ENCODE results near the gene TBK1.
A peak's percentile ranks its signal among the peaks of the same experiment; 100 is the strongest.

TBK1 gene

DNA sequence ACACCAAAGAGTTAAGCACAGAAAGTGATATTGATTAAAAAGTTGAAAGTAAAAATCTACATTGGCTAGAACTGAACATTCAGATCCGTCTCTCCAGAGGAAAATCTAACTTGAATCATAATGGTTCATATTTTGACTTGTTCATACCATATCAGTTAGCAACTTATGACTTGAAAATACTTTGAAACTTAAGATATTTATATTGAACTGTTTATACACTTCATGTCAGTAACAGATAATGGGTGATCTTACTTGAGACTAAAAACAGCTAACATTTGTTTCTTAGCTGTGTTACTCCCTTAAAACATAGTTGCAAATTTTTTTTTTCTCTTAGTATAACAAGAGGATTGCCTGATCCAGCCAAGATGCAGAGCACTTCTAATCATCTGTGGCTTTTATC is 3.6 kb downstream of the TBK1 start:
- peaks cover 29% of the 10 kb centered on the region for H3K4me1 ChIP-seq (ENCODE audit: control insufficient read depth, insufficient read depth, low read length)
- peaks cover 20% of the 10 kb centered on the region for H3K36me3 ChIP-seq (ENCODE audit: insufficient read depth, low read length)
- no peak overlapping the region for H3K4me2 ChIP-seq (ENCODE audit: low read length)
- H3K27me3 ChIP-seq (ENCODE audit: control insufficient read depth, insufficient read depth, low read length), result no peaks in the 10 kb centered on the region
- H3K9me3 ChIP-seq (replicated peaks; ENCODE audit: low read length), result no peaks in the 10 kb centered on the region
- H3K4me3 ChIP-seq (ENCODE audit: low read length), result no peak overlapping the region
- H3K9ac ChIP-seq (ENCODE audit: low read depth, low read length), result no peak overlapping the region

DNA sequence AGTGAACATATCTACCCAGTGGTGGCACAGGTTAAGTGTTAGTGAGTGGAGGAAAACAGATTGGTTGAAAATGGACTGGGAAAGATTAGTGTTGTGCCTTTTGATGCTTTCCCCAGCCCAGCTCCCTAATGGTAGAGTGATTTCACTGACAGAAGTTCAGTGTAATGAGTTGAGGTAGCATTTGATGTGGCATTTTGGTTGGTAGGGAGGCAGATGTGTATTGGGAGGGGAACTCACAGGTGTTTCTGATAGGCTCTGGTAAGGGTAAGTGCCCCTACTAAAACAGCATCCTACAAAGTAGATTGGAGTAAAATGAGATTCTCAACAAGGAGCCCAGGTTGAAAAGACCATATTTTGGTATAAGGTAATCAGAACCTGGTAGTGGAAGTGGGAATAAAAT is 4.2 kb downstream of the TBK1 start:
- Histone ChIP-seq H3K4me3 (ENCODE audit: low read length) (no peak overlapping the region), H3K36me3 (ENCODE audit: insufficient read depth, low read length) (peaks cover 20% of the 10 kb centered on the region), H3K4me1 (ENCODE audit: control insufficient read depth, insufficient read depth, low read length) (peaks cover 27% of the 10 kb centered on the region), H3K27me3 (ENCODE audit: control insufficient read depth, insufficient read depth, low read length) (no peaks in the 10 kb centered on the region), H3K9me3 (replicated peaks; ENCODE audit: low read length) (no peaks in the 10 kb centered on the region), H3K4me2 (ENCODE audit: low read length) (no peak overlapping the region), H3K9ac (ENCODE audit: low read depth, low read length) (no peak overlapping the region)

DNA sequence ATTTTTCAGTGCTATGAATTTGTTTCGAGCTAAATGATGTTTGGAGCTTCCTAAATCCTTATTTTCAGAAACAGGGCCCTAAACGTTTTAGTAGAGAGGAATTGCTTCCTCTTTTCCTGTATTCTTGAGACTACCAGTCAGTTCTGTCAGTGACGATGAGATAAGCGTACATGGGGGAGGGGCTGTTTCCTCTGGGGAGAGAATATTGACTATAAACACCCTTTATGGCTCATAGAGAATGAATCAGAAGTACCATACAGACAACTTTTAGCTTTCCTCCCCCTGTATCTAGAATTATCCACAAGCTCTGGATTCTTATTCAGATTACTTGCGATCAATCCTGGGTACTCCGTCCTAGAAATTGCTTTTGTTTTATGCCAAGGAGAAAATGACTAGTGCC is 5.1 kb downstream of the TBK1 start:
- H3K4me2 ChIP-seq (ENCODE audit: low read length), result no peak overlapping the region
- no peak overlapping the region for H3K4me3 ChIP-seq (ENCODE audit: low read length)
- H3K9me3 ChIP-seq (replicated peaks; ENCODE audit: low read length), result no peaks in the 10 kb centered on the region
- peaks cover 33% of the 10 kb centered on the region for H3K4me1 ChIP-seq (ENCODE audit: control insufficient read depth, insufficient read depth, low read length)
- H3K36me3 ChIP-seq (ENCODE audit: insufficient read depth, low read length), result peaks cover 20% of the 10 kb centered on the region
- no peak overlapping the region for H3K9ac ChIP-seq (ENCODE audit: low read depth, low read length)
- H3K27me3 ChIP-seq (ENCODE audit: control insufficient read depth, insufficient read depth, low read length), result no peaks in the 10 kb centered on the region

- H3K9me3 ChIP-seq (replicated peaks; ENCODE audit: low read length), result no peaks in the 10 kb centered on the region
- H3K9ac ChIP-seq (ENCODE audit: low read depth, low read length), result no peak overlapping the region
- H3K36me3 ChIP-seq (ENCODE audit: insufficient read depth, low read length), result peaks cover 20% of the 10 kb centered on the region
- H3K4me3 ChIP-seq (ENCODE audit: low read length), result no peak overlapping the region
- H3K4me2 ChIP-seq (ENCODE audit: low read length), result no peak overlapping the region
- no peaks in the 10 kb centered on the region for H3K27me3 ChIP-seq (ENCODE audit: control insufficient read depth, insufficient read depth, low read length)
- H3K4me1 ChIP-seq (ENCODE audit: control insufficient read depth, insufficient read depth, low read length), result peaks cover 37% of the 10 kb centered on the region
Observed at GRCh38 chr12:64457466-64457865, 5.5 kb downstream of the TBK1 start.

DNA sequence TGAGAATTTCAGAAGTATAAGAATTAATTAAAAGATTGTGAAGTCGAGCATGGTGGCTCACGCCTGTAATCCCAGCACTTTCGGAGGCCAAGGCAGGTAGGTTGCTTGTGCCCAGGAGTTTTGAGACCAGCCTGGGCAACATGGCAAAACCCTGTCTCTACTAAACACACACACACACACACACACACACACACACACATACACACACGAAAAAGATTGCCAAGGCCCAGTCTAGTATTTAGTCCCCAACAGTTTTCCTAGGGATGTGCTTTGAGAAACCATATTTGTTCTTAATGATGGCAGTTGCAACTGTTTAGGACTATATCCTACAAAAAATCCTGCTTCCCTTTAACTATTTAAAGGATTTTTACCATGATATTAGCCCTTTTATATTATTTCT is 6.0 kb downstream of the TBK1 start:
- no peak overlapping the region for H3K9ac ChIP-seq (ENCODE audit: low read depth, low read length)
- H3K9me3 ChIP-seq (replicated peaks; ENCODE audit: low read length), result no peaks in the 10 kb centered on the region
- peaks cover 40% of the 10 kb centered on the region for H3K4me1 ChIP-seq (ENCODE audit: control insufficient read depth, insufficient read depth, low read length)
- peaks cover 24% of the 10 kb centered on the region for H3K36me3 ChIP-seq (ENCODE audit: insufficient read depth, low read length)
- no peaks in the 10 kb centered on the region for H3K27me3 ChIP-seq (ENCODE audit: control insufficient read depth, insufficient read depth, low read length)
- no peak overlapping the region for H3K4me3 ChIP-seq (ENCODE audit: low read length)
- no peak overlapping the region for H3K4me2 ChIP-seq (ENCODE audit: low read length)

DNA sequence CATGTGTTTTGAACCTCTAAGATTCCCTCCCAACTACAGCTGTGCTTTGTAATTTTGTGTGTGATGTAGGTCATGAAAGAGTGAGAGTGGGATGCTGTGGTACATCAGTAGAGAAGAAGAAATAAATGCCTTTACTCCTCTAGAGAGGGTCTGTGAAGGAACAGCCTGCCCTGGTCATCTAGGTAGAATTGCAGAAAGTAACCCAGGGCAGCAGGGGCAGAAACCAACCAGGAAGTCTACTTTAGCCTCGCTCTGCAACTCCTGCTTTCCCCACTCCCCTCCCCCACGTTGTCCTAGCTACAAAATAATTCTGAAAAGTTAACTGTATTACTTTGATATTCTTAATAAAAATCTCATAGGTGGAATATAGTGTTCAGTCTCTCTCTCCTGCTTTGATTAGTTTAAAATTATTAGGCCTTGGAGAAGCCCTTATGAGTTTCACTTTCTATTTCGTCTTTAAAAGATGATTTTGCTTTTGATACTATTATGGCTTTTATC is 7.5 kb downstream of the TBK1 start:
- H3K36me3 ChIP-seq (ENCODE audit: insufficient read depth, low read length), result peaks cover 30% of the 10 kb centered on the region
- peak overlapping the region; percentile 83 for H3K4me2 ChIP-seq (ENCODE audit: low read length)
- no peaks in the 10 kb centered on the region for H3K27me3 ChIP-seq (ENCODE audit: control insufficient read depth, insufficient read depth, low read length)
- no peaks in the 10 kb centered on the region for H3K9me3 ChIP-seq (replicated peaks; ENCODE audit: low read length)
- H3K4me3 ChIP-seq (ENCODE audit: low read length), result peak overlapping the region; percentile 62
- H3K9ac ChIP-seq (ENCODE audit: low read depth, low read length), result peak overlapping the region; percentile 75
- peaks cover 40% of the 10 kb centered on the region for H3K4me1 ChIP-seq (ENCODE audit: control insufficient read depth, insufficient read depth, low read length)

DNA sequence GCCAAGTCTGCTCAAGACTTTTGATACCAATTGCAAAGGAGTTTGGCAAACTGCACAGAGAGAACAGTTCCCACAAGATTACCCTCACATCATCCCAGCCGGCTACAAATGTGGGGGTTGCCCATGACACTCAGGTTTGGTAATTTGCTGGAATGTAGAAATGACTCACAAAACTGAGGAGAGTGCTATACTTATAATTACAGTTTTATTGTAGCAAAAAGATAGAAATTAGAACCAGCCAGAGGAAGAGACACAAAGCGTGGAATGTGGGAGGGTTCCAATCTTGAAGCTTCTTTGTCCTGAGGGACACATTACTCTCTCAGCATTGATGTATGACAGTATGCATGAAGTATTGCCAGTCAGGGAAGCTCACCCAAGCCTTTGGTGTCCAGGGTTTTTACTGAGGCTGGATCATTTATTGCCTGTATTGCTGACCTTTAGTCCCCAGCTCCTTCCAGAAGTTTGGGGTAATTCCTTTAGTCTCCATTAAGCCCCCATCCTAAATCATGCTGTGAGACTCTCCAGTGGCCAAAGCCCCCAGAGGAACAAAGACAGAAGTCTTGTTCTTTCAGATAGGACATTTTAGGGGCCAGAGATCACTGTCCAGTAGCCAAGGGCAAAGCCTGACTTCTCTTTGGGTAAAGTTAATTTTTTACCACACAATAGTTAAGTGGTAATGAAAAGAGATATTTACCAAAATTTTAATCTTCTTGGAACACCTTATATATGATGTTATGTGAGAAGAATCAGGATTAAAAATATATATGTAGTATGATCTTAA is 9.9 kb downstream of the TBK1 start:
- peak overlapping the region; percentile 27 for H3K9ac ChIP-seq (ENCODE audit: low read depth, low read length)

DNA sequence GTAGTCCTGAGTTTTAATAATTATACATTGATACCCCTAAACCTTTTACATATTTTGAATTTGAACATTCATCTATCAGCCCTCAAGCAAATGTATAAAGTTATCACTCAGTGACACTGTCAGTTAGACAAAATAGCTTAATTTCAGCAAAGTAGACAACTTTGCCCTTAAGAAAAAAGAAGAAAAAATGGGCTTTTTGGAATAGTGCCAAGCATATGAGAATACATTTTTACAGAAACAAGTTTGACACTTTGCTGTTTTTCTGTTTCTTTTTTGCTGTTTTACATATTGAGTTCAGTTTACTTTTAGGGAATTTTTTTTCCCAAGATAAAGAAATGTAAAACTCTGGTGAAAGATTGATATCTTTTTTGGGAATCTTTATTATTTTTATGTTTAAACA is 14.3 kb downstream of the TBK1 start:
- no peak overlapping the region for H3K4me2 ChIP-seq (ENCODE audit: low read length)
- H3K9ac ChIP-seq (ENCODE audit: low read depth, low read length), result no peak overlapping the region
- no peak overlapping the region for H3K4me3 ChIP-seq (ENCODE audit: low read length)
- peaks cover 68% of the 10 kb centered on the region for H3K36me3 ChIP-seq (ENCODE audit: insufficient read depth, low read length)
- peaks cover 22% of the 10 kb centered on the region for H3K4me1 ChIP-seq (ENCODE audit: control insufficient read depth, insufficient read depth, low read length)
- no peaks in the 10 kb centered on the region for H3K27me3 ChIP-seq (ENCODE audit: control insufficient read depth, insufficient read depth, low read length)
- H3K9me3 ChIP-seq (replicated peaks; ENCODE audit: low read length), result no peaks in the 10 kb centered on the region

More for the DNA sequence above, 9.9 kb downstream of the TBK1 start:
- Histone ChIP-seq H3K4me2 (ENCODE audit: low read length) (peak overlapping the region; percentile 42), H3K4me3 (ENCODE audit: low read length) (no peak overlapping the region), H3K36me3 (ENCODE audit: insufficient read depth, low read length) (peaks cover 44% of the 10 kb centered on the region), H3K9me3 (replicated peaks; ENCODE audit: low read length) (no peaks in the 10 kb centered on the region), H3K27me3 (ENCODE audit: control insufficient read depth, insufficient read depth, low read length) (no peaks in the 10 kb centered on the region), H3K4me1 (ENCODE audit: control insufficient read depth, insufficient read depth, low read length) (peaks cover 40% of the 10 kb centered on the region)

GRCh38 chr12:64468966-64469365 is 17.0 kb downstream of the TBK1 start:
- H3K4me1 ChIP-seq (ENCODE audit: control insufficient read depth, insufficient read depth, low read length), result no peaks in the 10 kb centered on the region
- no peak overlapping the region for H3K4me2 ChIP-seq (ENCODE audit: low read length)
- H3K27me3 ChIP-seq (ENCODE audit: control insufficient read depth, insufficient read depth, low read length), result no peaks in the 10 kb centered on the region
- no peaks in the 10 kb centered on the region for H3K9me3 ChIP-seq (replicated peaks; ENCODE audit: low read length)
- no peak overlapping the region for H3K4me3 ChIP-seq (ENCODE audit: low read length)
- H3K36me3 ChIP-seq (ENCODE audit: insufficient read depth, low read length), result peaks cover 78% of the 10 kb centered on the region
- H3K9ac ChIP-seq (ENCODE audit: low read depth, low read length), result no peak overlapping the region

GRCh38 chr12:64469455-64470142 is 17.7 kb downstream of the TBK1 start:
- Histone ChIP-seq H3K36me3 (ENCODE audit: insufficient read depth, low read length) (peaks cover 78% of the 10 kb centered on the region), H3K9ac (ENCODE audit: low read depth, low read length) (no peak overlapping the region)

GRCh38 chr12:64470495-64470894 is 18.6 kb downstream of the TBK1 start:
- Histone ChIP-seq H3K9me3 (replicated peaks; ENCODE audit: low read length) (no peaks in the 10 kb centered on the region), H3K27me3 (ENCODE audit: control insufficient read depth, insufficient read depth, low read length) (no peaks in the 10 kb centered on the region), H3K36me3 (ENCODE audit: insufficient read depth, low read length) (peaks cover 78% of the 10 kb centered on the region)

More at GRCh38 chr12:64469455-64470142, 17.7 kb downstream of the TBK1 start:
- H3K4me2 ChIP-seq (ENCODE audit: low read length), result no peak overlapping the region
- H3K4me3 ChIP-seq (ENCODE audit: low read length), result no peak overlapping the region
- H3K4me1 ChIP-seq (ENCODE audit: control insufficient read depth, insufficient read depth, low read length), result no peaks in the 10 kb centered on the region
- H3K27me3 ChIP-seq (ENCODE audit: control insufficient read depth, insufficient read depth, low read length), result no peaks in the 10 kb centered on the region
- no peaks in the 10 kb centered on the region for H3K9me3 ChIP-seq (replicated peaks; ENCODE audit: low read length)

More at GRCh38 chr12:64470495-64470894, 18.6 kb downstream of the TBK1 start:
- Histone ChIP-seq H3K4me1 (ENCODE audit: control insufficient read depth, insufficient read depth, low read length) (no peaks in the 10 kb centered on the region), H3K4me2 (ENCODE audit: low read length) (no peak overlapping the region), H3K9ac (ENCODE audit: low read depth, low read length) (no peak overlapping the region), H3K4me3 (ENCODE audit: low read length) (no peak overlapping the region)
